Ramos (cell line): ENCODE results near the gene CDC42EP1.
"Not testable (repeated sequence)": the region's sequence is repeated elsewhere in the genome, so short reads cannot be mapped to it uniquely, and the experiment has no call there.

Experiments
- in situ Hi-C: fragments of 300-500 bp; cut with MboI; formaldehyde crosslinking; loops from one replicate; pipeline ENCODE4 v1.14.3; 2022; ENCODE audit warnings: low sequenced_read_pairs; ENCODE audit not compliant: unreplicated experiment

Gene CDC42EP1

GRCh38 chr22:37529652-37530345 lies 30.5 kb upstream of the CDC42EP1 start:
- in situ Hi-C loops: no loop called here

DNA sequence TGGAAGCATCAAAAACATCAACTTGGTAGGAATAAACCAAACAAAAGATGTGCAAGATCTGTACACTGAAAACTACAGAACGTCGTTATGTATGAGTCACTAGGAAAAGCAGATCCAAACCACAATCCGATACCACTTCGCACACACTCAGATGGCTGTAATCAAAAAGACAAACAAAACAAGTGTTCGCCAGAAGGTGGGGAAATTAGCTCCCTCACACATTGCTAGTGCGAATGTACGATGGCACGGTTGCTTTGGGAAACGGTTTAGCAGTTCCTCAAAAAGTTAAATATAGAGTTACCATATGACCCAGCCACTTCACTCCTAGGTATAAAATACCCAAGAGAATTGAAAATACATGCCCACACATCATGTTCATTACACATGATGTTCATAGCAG lies 26.3 kb upstream of the CDC42EP1 start:
- in situ Hi-C loops: no loop called here

GRCh38 chr22:37534445-37534844 lies 25.8 kb upstream of the CDC42EP1 start:
- in situ Hi-C loops: no loop called here

DNA sequence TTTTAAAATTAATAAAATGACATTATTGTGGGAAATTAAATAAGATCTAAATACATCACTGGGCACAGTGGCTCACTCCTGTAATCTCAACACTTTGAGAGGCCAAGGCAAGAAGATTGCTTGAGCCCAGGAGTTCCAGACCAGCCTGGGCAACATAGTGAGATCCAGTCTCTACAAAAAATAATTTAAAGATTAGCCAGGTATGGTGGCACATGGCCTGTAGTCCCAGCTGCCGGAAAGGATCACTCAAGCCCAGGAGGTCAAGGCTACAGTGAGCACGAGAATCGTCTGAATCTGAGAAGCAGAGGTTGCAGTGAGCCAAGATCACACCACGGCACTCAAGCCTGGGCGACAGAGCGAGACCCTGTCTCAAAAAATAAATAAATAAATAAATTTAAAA lies 25.1 kb upstream of the CDC42EP1 start:
- in situ Hi-C loops: loop anchor here (5.0 kb wide), 1 partner anchor 37 kb away; no protein-coding TSS in a partner anchor

DNA sequence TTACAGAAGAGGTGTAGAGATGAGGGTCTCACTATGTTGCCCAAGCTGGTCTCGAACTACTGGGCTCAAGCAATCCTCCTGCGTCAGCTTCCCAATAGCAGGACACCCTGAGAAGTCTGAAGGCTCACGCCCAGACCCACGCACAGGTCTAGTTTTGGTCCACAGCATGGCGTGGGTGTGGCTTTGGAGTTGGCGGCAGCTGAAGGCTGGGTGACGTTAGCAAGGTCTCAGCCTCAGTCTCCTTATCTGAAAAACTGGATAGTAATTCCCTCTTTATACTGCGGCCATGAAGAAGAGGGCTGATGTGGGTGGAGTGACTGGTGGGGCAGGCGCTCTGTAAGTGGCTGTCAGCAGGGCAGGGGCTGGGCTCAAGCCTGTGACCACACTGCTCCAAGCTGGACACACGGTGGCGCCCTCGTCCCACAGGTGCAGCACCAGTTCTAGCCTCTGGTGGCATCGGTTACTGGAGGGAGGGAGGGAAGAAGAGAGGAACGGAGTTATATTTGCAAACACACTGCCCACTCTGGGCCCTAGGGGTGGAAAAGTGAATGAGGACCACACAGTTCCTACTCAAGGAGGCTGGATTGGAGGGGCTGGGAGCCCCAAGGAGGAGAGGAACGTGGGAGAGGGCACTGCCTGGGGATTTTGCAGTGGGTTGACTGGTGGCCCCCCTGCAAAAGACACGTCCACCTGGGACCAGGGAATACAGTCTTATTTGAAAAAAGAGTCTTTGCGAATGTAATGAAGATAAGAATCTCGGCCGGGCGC lies 21.5 kb upstream of the CDC42EP1 start:
- in situ Hi-C loops: loop anchor here (5.0 kb wide), 1 partner anchor 34 kb away; no protein-coding TSS in a partner anchor

DNA sequence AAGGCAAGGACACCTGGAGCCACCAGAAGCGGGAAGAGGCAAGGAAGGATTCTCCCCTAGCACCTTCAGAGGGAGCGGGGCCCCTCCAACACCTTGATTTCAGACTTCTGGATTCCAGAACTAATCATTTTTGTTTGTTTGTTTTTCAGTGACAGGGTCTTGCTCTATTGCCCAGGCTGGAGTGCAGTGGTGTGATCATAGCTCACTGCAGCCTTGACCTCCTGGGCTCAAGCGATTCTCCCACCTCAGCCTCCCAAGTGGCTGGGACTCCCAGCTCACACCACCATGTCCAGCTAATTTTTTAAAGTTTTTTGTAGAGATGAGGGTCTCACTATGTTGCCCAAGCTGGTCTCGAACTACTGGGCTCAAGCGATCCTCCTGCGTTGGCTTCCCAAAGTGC lies 20.5 kb upstream of the CDC42EP1 start:
- in situ Hi-C loops: loop anchor here (5.0 kb wide), 1 partner anchor 33 kb away; no protein-coding TSS in a partner anchor

DNA sequence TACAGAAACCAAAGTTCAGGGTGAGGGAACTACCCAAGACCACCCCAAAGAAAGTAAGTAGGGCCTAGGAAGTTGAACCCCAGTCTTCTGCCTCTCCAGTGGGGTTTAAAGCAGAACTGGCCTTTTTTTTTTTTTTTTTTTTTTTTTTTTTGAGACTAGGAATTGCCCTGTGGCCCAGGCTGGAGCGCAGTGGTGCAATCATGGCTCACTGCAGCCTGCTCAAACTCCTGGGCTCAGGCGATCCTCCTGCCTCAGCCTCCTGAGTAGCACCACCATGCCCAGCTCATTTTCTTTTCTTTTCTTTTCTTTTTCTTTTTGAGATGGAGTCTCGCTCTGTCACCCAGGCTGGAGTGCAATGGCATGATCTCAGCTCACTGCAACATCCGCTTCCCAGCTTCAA lies 17.9 kb upstream of the CDC42EP1 start:
- in situ Hi-C loops: not testable (repeated sequence)

GRCh38 chr22:37542959-37543358 lies 17.3 kb upstream of the CDC42EP1 start:
- in situ Hi-C loops: no loop called here

DNA sequence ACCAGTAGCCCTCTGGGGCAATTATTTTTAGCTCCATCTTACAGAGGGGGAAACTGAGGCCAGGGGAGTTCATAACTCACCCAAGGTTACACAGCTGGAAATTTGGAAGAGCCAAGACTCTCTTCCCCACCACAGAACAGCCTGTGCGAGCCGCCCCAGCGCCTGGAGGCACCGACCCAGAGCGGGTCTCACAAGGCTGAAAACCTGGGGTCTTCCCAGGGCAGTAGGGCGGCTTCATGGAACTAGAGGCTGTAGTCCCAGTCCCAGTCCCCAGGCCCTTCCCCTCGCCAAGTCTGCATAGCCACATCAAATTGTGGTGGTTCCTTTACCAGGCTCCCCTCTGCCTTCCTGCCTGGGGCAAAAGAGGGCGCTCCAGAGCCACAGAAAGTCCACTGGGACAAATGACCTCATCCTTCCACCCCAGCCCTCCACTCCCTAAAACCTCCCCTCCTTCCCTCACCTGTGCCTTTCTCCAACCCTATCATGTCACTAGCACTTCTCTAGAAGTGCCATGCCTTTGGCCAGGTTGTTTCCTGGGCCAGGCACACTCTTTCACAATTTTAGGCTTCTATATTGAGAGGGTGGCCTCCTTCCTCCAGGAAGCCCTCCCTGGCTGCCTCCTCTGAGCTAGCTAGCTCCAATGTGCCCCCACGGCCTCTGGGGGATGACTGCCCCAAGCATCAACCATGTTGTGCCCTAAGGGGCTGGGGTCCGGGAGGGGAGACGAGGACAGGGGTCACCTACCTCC lies 15.2 kb upstream of the CDC42EP1 start:
- in situ Hi-C loops: no loop called here

DNA sequence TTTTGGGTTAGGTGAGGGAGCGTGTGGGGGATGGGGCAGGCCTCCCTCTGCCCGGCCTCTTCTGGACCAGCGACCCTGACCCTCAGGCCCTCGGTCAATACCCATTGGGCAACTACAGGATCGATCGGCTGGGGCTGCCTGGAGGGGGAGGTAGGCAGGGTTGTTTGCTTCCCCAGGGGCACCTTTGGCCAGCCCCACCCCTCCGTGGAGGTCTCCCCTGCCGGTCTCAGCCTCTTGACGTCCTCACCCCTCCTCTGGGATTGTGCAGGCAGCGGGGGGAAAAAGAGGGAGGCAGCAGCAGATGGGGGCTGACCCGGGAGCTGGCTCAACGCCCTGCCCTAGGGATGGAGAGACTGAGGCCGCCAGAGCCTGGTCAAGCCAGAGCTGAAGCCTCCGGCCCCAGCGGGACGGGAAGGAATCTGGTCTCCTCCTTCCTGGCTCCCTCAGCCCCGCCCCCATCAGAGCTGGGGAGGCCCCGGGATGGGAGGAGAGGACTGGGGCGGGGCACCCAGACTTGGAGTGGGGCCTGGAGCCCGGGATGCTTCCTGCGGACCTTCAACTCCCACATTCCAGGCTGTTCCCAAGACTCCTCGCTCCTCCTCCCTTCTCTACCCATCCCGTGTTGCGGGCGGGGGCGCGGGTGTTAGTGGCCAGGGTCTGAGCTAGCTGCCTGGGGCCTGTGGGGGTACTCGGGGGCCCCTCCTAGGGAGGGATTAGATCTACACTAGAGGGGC lies 14.4 kb upstream of the CDC42EP1 start:
- in situ Hi-C loops: no loop called here

GRCh38 chr22:37546437-37547250 lies 13.6 kb upstream of the CDC42EP1 start:
- in situ Hi-C loops: no loop called here

GRCh38 chr22:37547251-37547741 lies 13.0 kb upstream of the CDC42EP1 start:
- in situ Hi-C loops: no loop called here

DNA sequence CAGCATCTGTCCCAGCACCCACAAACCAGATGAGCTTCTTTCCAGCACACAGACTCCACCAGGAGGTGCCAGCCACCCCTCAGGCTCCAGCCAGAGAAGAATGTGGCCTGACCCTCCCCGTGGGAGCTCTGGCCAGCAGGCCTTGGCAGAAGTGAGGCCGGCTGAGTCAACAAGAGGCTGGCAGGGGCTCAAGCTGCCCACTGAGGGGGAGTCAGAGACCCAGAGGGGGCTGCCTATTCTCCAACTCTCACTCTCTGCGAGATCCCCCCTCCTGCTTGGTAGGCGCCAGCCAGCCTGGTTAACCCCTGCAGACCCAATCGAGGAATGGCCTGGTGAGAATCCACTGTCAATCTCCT lies 10.6 kb upstream of the CDC42EP1 start:
- in situ Hi-C loops: no loop called here

GRCh38 chr22:37550921-37551320 lies 9.4 kb upstream of the CDC42EP1 start:
- in situ Hi-C loops: not testable (repeated sequence)

GRCh38 chr22:37551981-37552380 lies 8.3 kb upstream of the CDC42EP1 start:
- in situ Hi-C loops: no loop called here

DNA sequence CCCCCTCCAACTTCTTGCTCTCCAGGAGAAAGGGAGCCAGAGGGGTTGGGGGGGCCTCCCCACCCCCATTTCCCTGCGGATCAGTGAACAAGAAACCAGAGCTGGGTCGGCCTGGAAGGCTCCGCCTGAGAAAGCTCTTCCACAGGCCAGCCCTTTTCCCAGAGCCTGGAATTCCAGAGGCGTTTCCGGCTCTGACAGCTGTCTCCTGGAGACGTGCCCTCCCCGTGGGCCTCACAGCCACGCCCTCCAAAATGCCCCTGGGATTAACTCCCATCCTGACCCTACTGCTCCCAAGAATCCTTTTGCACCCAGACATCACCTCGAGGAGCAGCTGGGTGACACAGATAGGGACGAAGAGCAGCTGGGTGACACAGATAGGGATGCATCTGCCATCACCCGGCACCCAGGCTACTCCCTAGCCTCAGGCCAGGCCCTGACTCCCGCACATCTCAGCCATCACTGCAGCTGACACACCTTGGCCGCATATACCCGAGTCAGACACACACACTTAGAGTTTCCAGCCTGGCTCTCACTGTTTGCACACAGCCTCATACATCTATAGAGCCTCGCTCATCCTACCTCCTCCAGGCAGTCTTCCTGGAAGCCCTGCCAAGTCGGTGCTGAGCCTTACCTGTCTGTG lies 7.6 kb upstream of the CDC42EP1 start:
- in situ Hi-C loops: no loop called here

DNA sequence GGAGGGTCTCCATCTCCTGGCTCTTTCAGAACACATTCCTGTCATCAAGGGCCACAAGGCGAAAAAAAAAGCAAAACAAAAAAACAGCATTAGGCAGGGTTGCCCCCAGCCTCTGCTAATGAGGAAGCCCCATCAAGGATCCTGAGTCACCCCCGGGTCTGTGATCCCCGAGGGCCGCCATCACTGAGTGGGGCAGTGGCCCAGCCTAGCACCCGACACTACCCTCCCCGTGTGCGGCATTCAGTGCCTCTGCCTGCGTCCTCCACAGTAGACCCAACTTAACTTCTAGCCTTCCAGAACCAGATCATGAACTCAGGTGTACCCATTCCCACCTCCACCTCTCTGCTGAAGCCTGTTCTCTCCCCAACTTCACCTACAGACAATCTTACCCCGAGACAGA lies 6.6 kb upstream of the CDC42EP1 start:
- in situ Hi-C loops: no loop called here

- in situ Hi-C loops: no loop called here
Measured at GRCh38 chr22:37555029-37555428, 5.3 kb upstream of the CDC42EP1 start.

- in situ Hi-C loops: no loop called here
Measured at GRCh38 chr22:37556710-37557109, 3.6 kb upstream of the CDC42EP1 start.
